GM21526 (cell line): ENCODE measurements around the gene DEK.
"Not testable (repeated sequence)": the region's sequence is repeated elsewhere in the genome, so short reads cannot be mapped to it uniquely, and the experiment has no call there.

Experiments used
- ATAC-seq: cut with Tn5 transposase; IDR thresholded peaks from one replicate; pipeline ENCODE4 v1.9.1; 2021; ENCODE audit warnings: moderate library complexity; ENCODE audit not compliant: unreplicated experiment, low FRiP score

The DEK gene

GRCh38 chr6:18207949-18208348 lies 56.4 kb downstream of the DEK start:
- ATAC-seq: no peak

- ATAC-seq: no peak
These were observed 56.9 kb downstream of the DEK start for GRCh38 chr6:18207438-18207837.

DNA sequence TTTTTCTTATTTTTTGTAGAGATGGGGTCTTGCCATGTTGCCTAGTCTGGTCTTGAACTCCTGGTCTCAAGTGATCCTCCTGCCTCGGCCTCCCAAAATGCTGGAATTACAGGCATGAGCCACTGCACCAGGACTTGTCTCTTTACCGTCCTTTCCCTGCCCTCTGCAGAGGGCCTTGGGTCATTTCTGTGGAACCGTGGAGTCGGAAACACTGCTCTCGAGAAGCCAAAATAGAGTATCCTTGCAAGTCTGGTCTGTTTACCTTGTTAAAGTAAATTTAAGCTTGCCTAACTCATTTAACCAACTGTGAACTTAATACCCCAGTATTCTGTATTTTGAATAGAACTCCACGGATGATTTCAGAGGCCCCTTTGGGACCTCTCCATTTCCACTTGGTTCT lies 57.7 kb downstream of the DEK start:
- no peak for ATAC-seq

DNA sequence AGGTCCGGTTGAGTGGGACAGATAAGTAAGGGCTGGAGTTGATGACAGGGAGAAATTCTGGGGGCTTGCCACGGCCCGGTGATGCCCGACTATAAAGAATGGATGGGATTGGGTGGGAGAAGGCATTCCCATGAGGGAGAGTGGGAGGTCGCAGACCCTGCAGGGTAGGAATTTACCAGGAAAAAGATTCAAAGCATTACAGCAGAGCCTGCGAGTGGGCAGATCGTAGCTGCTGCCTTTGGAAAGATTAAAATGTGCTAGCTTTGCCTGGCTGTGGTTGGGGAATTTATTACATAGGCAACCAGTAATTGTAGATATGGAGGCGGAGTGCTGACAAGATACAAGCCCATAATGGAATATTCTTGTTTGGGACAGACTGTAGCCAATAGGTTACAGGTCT lies 59.6 kb downstream of the DEK start:
- ATAC-seq: no peak

GRCh38 chr6:18203786-18204185 lies 60.5 kb downstream of the DEK start:
- ATAC-seq: no peak

DNA sequence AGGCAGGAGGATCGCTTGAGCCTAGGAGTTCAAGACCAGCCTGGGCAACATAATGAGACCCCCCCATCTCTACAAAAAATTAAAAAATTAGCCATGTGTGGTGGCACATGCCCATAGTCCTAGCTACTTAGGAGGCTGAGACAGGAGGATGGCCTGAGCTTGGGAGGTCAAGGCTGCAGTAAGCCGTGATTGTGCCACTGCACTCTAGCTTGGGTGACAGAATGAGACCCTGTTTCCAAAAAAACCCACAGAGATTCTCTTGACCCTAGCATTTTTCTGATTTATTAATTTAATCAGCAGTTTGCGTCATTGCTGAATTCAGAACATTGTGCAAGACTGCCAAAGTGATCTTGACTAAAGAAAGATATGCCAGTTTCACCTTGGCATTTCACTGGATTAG lies 72.3 kb downstream of the DEK start:
- no peak for ATAC-seq

DNA sequence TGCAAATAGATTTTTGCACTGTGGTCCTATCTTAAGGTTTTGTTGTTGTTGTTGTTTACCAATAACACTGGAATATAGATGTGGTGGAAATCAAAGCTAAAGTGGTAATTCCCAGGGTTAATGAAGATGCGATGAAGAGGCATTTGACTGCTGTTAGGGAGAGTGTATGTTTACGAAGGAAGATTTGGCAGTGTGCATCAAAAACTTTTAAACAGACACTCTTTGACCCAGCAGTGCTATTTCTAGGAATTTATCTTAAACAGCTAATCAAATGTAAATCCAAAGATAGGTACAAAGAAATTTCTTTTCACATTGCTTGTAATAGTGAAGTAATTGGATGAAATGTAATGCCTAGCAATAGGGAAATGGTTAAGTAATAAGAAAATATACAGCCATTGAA lies 75.1 kb downstream of the DEK start:
- no peak for ATAC-seq

GRCh38 chr6:18187701-18188100 lies 76.6 kb downstream of the DEK start:
- ATAC-seq: no peak

DNA sequence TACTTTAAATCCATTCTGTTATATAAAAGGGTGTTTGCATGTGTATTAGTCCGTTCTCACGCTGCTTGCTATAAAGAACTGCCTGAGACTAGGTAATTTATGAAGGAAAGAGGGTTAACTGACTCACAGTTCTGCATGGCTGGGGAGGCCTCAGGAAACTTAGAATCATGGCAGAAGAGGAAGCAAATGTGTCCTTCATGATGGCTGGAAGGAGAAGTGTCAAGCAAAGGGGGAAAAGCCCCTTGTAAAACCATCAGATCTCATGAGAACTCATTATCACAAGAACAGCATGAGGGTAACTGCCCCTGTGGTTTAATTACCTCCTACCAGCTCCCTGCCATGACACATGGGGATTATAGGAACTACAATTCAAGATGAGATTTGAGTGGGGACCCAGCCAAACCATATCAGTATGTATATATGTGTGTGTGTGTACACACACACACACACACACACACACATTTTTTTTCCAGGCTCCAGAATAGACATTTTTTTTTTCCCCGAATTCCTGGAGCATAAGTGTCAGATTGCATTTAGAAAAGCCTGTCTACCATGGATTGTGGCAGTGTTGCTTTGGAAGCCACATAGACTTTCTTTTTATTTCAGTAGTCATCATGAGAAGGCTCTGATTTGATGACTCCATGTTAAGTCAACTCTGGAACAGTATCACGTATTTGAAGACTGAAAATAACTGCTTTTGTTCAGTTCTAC lies 77.6 kb downstream of the DEK start:
- no peak for ATAC-seq

- ATAC-seq: no peak
These were observed 78.3 kb downstream of the DEK start for GRCh38 chr6:18186033-18186432.

DNA sequence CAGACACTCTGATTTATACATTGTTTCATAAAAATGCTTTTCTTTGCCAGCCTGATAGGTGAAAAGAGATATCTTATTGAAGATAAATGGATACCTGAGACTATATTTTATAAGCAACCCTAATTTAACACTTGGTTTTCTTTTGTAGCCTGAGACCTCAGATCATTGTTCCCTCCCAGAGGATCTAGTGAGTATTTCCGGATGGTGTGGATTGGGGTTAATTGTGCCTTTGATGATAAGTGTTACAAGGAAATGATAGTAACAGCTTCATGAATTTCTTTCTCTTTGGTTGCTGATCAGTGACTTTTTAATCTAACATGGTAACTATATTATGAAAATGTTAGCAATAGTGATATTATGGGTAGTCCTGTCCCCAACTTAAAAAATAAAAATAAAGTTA lies 78.7 kb downstream of the DEK start:
- no peak for ATAC-seq

- ATAC-seq: no peak
These were observed 80.6 kb downstream of the DEK start for GRCh38 chr6:18183766-18184165.

DNA sequence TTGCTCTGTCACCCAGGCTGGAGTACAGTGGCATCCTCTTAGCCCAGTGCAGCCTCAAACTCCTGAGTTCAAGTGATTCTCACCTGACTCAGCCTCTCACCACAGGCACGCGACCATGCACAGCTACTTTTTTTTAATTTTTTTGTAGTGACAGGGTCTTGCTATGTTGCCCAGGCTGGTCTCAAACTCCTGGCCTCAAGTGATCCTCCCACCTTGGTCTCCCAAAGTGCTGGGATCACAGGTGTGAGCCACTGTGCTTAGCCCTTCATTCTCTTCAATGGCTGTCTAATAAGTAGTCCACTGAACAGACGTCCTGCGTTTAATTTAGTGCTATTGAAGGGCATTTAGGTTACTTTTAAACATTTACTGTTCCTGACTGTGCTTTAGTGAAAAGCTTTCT lies 81.8 kb downstream of the DEK start:
- no peak for ATAC-seq

DNA sequence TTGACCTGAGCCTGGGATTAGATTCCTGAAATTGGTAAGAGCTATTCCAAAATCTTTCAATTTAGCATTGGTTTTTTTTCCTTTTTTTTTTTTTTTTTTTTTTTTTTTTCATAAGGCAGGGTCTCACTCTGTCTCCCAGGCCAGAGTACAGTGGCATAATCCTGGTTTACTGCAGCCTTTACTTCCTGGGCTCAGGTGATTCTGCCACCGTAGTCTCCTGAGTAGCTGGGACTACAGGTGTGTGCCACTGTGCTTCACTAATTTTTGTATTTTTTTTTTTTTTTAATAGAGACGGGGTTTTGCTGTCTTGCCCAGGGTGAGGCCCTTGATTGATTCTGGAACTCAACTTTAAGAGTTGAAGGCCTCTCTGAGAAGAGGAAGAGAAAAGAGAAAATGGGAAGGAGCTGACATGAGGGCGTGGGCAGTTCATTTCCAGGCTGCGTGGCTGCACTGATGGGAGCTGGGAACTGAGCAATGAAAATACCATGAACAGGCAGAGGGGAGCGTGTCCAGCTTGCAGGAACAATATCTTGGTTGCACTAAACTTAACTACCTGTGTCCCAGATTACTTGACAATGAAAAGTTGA lies 84.5 kb downstream of the DEK start:
- ATAC-seq: no peak

DNA sequence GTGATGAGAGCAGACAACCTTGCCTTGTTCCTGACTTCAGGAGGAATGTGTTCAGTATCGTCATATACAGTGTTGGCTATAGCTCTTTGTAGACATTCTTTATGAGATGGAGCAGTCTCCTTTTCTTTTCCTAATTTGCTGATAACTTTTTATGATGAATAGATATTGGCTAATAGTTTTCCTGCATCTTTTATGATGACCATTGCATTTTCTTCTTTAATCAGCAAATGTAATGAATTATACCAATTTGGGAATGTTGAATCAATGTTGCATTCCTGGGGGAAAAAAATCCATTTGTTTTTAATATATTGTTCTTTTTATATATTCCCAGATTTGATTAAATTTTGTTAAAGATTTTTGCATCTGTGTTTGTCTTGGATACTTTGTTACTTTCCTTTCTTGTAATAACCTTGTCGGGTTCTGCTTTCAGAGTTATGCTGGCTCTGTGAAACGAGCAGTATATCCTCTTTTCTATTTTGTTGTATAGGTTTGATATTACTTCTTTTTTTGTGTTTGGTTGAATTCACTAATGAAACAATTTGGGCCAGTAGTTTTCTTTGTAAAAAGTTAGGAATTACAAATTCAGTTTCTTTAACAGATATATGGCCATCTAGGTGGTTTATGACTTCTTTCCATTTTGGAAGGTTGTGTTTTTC lies 85.2 kb downstream of the DEK start:
- no peak for ATAC-seq

DNA sequence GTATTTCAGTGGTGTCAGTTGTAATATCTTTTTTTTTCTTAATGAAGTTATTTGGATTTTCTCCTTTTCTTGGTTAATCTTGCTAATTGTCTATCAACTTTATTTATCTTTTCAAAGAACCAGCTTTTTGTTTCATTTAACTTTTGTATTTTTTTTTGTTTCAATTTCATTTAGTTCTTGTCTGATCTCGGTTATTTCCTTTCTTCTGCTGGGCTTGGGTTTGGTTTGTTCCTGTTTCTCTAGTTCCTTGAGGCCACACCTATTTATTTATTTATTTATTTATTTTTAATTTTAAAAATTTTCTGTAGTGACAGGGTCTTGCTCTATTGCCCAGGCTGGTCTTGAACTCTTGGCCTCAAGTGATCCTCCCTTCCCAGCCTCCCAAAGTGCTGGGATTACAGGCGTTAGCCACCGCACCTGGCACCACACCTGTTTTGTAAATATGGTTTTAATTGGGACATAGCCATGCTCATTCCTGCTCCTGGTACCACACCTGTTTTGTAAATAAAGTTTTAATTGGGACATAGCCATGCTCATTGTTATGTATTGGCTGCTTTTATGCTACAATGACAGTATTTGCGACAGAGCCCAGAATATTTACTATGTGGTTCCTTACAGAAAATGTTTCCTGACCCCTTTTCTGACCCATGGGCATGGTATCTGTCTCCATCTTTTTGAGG lies 86.9 kb downstream of the DEK start:
- no peak for ATAC-seq

GRCh38 chr6:18176198-18176597 lies 88.1 kb downstream of the DEK start:
- ATAC-seq: not testable (repeated sequence)
